Mesendoderm (in vitro differentiated cells): ENCODE data around the gene NHEJ1.
A peak's percentile ranks its signal among the peaks of the same experiment; 100 is the strongest.

Source experiments
- DNase-seq: peaks from one replicate; pipeline ENCODE4 v3.0.0; 2013
- H2AK5ac ChIP-seq: 2 replicates; pipeline ENCODE4 v1.6.1; 2013; ENCODE audit warnings: low read length, inconsistent platforms
- H2BK120ac ChIP-seq: 2 replicates; pipeline ENCODE4 v1.6.1; 2013; ENCODE audit warnings: low read depth, mild to moderate bottlenecking, low read length, moderate library complexity, mixed read lengths
- H2BK15ac ChIP-seq: replicated peaks from 2 replicates; pipeline ENCODE4 v1.6.1; 2013; ENCODE audit warnings: low read depth, mild to moderate bottlenecking, moderate library complexity
- H2BK5ac ChIP-seq: 2 replicates; pipeline ENCODE4 v1.6.1; 2013; ENCODE audit warnings: low read length, inconsistent platforms
- H3K18ac ChIP-seq: 2 replicates; pipeline ENCODE4 v1.6.1; 2013; ENCODE audit warnings: mild to moderate bottlenecking, low read length, mixed read lengths
- H3K23ac ChIP-seq: one replicate; pipeline ENCODE4 v1.6.1; 2013; ENCODE audit warnings: low read length
- H3K27ac ChIP-seq: 2 replicates; pipeline ENCODE4 v1.5.1; 2013; ENCODE audit warnings: low read depth, mild to moderate bottlenecking, inconsistent platforms, low read length, moderate library complexity
- H3K27me3 ChIP-seq: 2 replicates; pipeline ENCODE4 v1.6.1; 2013; ENCODE audit warnings: low read length, control low read depth, mild to moderate bottlenecking, inconsistent platforms; ENCODE audit not compliant: insufficient read depth, poor library complexity
- H3K36me3 ChIP-seq: 2 replicates; pipeline ENCODE4 v1.6.1; 2013; ENCODE audit warnings: low read length, inconsistent platforms; ENCODE audit not compliant: control insufficient read depth, insufficient read depth
- H3K4ac ChIP-seq: one replicate; pipeline ENCODE4 v1.6.1; 2013; ENCODE audit warnings: low read depth, mild to moderate bottlenecking, low read length, moderate library complexity
- H3K4me1 ChIP-seq: 2 replicates; pipeline ENCODE4 v1.6.1; 2013; ENCODE audit warnings: low read depth, low read length, inconsistent platforms; ENCODE audit not compliant: control insufficient read depth
- H3K4me2 ChIP-seq: 2 replicates; pipeline ENCODE4 v1.6.1; 2013; ENCODE audit warnings: low read length
- H3K4me3 ChIP-seq: 2 replicates; pipeline ENCODE4 v1.5.1; 2013; ENCODE audit warnings: mild to moderate bottlenecking, low read length
- H3K56ac ChIP-seq: one replicate; pipeline ENCODE4 v1.6.1; 2013; ENCODE audit warnings: low read length
- H3K79me1 ChIP-seq: 2 replicates; pipeline ENCODE4 v1.6.1; 2013; ENCODE audit warnings: low read length, inconsistent platforms
- H3K79me2 ChIP-seq: 2 replicates; pipeline ENCODE4 v1.6.1; 2013; ENCODE audit warnings: mild to moderate bottlenecking, low read length; ENCODE audit not compliant: control insufficient read depth, insufficient read depth
- H3K9ac ChIP-seq: 2 replicates; pipeline ENCODE4 v1.6.1; 2013; ENCODE audit warnings: low read length, inconsistent platforms
- H4K5ac ChIP-seq: one replicate; pipeline ENCODE4 v1.6.1; 2013; ENCODE audit warnings: low read length
- H4K8ac ChIP-seq: one replicate; pipeline ENCODE4 v1.6.1; 2013; ENCODE audit warnings: low read depth, mild to moderate bottlenecking, control low read depth, low read length, moderate library complexity
- WGBS: extraction: QIAGEN DNeasy Blood & Tissue Kit; methylation state at CpG from one replicate; pipeline ENCODE4 v1.1.7; 2013; ENCODE audit warnings: low lambda C conversion rate, missing lambda C conversion rate; ENCODE audit not compliant: insufficient coverage; ENCODE audit errors: extremely low coverage; 5-methylcytosine and 5-hydroxymethylcytosine counted together

NHEJ1 gene

GRCh38 chr2:219045937-219046550 lies 114.6 kb downstream of the NHEJ1 start:
- no peak overlapping the region for H4K5ac ChIP-seq
- no peak overlapping the region for H2BK120ac ChIP-seq
- H4K8ac ChIP-seq, result no peak overlapping the region
- peak; percentile 68 for DNase-seq
- H3K23ac ChIP-seq, result no peak overlapping the region
- H3K9ac ChIP-seq, result no peak overlapping the region
- no peaks in the 10 kb centered on the region for H3K36me3 ChIP-seq
- no CpG with 5 or more reads among the region's 6 CpGs for WGBS
- H3K27ac ChIP-seq, result no peak overlapping the region
- H3K18ac ChIP-seq, result no peak overlapping the region
- H2AK5ac ChIP-seq, result no peak overlapping the region
- no peak overlapping the region for H3K4ac ChIP-seq
- no peak overlapping the region for H2BK15ac ChIP-seq
- no peaks in the 10 kb centered on the region for H3K79me2 ChIP-seq
- H3K4me3 ChIP-seq, result no peak overlapping the region
- no peaks in the 10 kb centered on the region for H3K4me1 ChIP-seq
- H2BK5ac ChIP-seq, result no peak overlapping the region
- H3K56ac ChIP-seq, result no peak overlapping the region
- H3K4me2 ChIP-seq, result no peak overlapping the region
- H3K27me3 ChIP-seq, result no peaks in the 10 kb centered on the region
- H3K79me1 ChIP-seq, result no peaks in the 10 kb centered on the region

GRCh38 chr2:219042750-219043149 lies 117.9 kb downstream of the NHEJ1 start:
- Histone ChIP-seq H3K23ac (no peak overlapping the region), H3K9ac (no peak overlapping the region), H3K4ac (no peak overlapping the region), H3K27me3 (no peaks in the 10 kb centered on the region), H3K27ac (no peak overlapping the region), H2AK5ac (no peak overlapping the region), H2BK120ac (no peak overlapping the region), H2BK15ac (no peak overlapping the region), H3K79me2 (no peaks in the 10 kb centered on the region), H3K79me1 (no peaks in the 10 kb centered on the region), H3K4me1 (no peaks in the 10 kb centered on the region), H3K56ac (no peak overlapping the region), H3K18ac (no peak overlapping the region), H3K4me2 (no peak overlapping the region), H2BK5ac (no peak overlapping the region), H3K4me3 (no peak overlapping the region), H4K8ac (no peak overlapping the region), H4K5ac (no peak overlapping the region), H3K36me3 (no peaks in the 10 kb centered on the region)
- WGBS, result no CpG with 5 or more reads among the region's 2 CpGs
- DNase-seq, result no peak

- no peaks in the 10 kb centered on the region for H3K4me1 ChIP-seq
- no peak overlapping the region for H3K4ac ChIP-seq
- H4K5ac ChIP-seq, result no peak overlapping the region
- H3K9ac ChIP-seq, result no peak overlapping the region
- no peaks in the 10 kb centered on the region for H3K36me3 ChIP-seq
- H3K4me3 ChIP-seq, result no peak overlapping the region
- no peak overlapping the region for H2AK5ac ChIP-seq
- no peak for DNase-seq
- no peaks in the 10 kb centered on the region for H3K79me2 ChIP-seq
- no peak overlapping the region for H4K8ac ChIP-seq
- H2BK5ac ChIP-seq, result no peak overlapping the region
- no peaks in the 10 kb centered on the region for H3K27me3 ChIP-seq
- no peak overlapping the region for H3K4me2 ChIP-seq
- no peak overlapping the region for H2BK120ac ChIP-seq
- H3K18ac ChIP-seq, result no peak overlapping the region
- H3K79me1 ChIP-seq, result no peaks in the 10 kb centered on the region
- H3K56ac ChIP-seq, result no peak overlapping the region
- no peak overlapping the region for H3K23ac ChIP-seq
- H3K27ac ChIP-seq, result no peak overlapping the region
- H2BK15ac ChIP-seq, result no peak overlapping the region
- no CpG with 5 or more reads among the region's 4 CpGs for WGBS
Measured at GRCh38 chr2:219042157-219042556, 118.5 kb downstream of the NHEJ1 start.

GRCh38 chr2:219041252-219041651 lies 119.4 kb downstream of the NHEJ1 start, which contains the start of gene CFAP65:
TSS of gene CFAP65 (minus strand) at chr2:219041516. CDS start at chr2:219039048, 2,468 bp downstream.
- Histone ChIP-seq H4K5ac (no peak within 1 kb of the TSS), H3K56ac (peak within 1 kb of the TSS; percentile 79), H3K4me1 (no peaks in the 10 kb centered on the region), H3K27me3 (no peaks in the 10 kb centered on the region), H3K23ac (no peak within 1 kb of the TSS), H2AK5ac (no peak within 1 kb of the TSS), H3K9ac (peak within 1 kb of the TSS; percentile 56), H3K27ac (no peak within 1 kb of the TSS), H2BK5ac (no peak within 1 kb of the TSS), H3K36me3 (no peaks in the 10 kb centered on the region), H3K18ac (no peak within 1 kb of the TSS), H3K79me2 (no peaks in the 10 kb centered on the region), H2BK120ac (no peak within 1 kb of the TSS), H3K79me1 (no peaks in the 10 kb centered on the region), H3K4me3 (peak within 1 kb of the TSS; percentile 12), H4K8ac (no peak within 1 kb of the TSS), H3K4me2 (peak within 1 kb of the TSS; percentile 86), H3K4ac (no peak within 1 kb of the TSS), H2BK15ac (no peak within 1 kb of the TSS)
- WGBS, result no CpG with 5 or more reads among the region's 21 CpGs
- DNase-seq, result peak; percentile 82

- no peak overlapping the region for H2BK5ac ChIP-seq
- H3K4ac ChIP-seq, result no peak overlapping the region
- no peak for DNase-seq
- H3K79me1 ChIP-seq, result no peaks in the 10 kb centered on the region
- H4K8ac ChIP-seq, result no peak overlapping the region
- no peak overlapping the region for H2AK5ac ChIP-seq
- H3K56ac ChIP-seq, result no peak overlapping the region
- H3K4me3 ChIP-seq, result no peak overlapping the region
- no peak overlapping the region for H3K18ac ChIP-seq
- H2BK120ac ChIP-seq, result no peak overlapping the region
- no peak overlapping the region for H2BK15ac ChIP-seq
- H3K4me2 ChIP-seq, result no peak overlapping the region
- no peak overlapping the region for H3K9ac ChIP-seq
- no CpG with 5 or more reads among the region's 1 CpG for WGBS
- H3K27me3 ChIP-seq, result no peaks in the 10 kb centered on the region
- no peaks in the 10 kb centered on the region for H3K79me2 ChIP-seq
- no peaks in the 10 kb centered on the region for H3K4me1 ChIP-seq
- H3K23ac ChIP-seq, result no peak overlapping the region
- no peak overlapping the region for H4K5ac ChIP-seq
- no peaks in the 10 kb centered on the region for H3K36me3 ChIP-seq
- H3K27ac ChIP-seq, result no peak overlapping the region
Measured at GRCh38 chr2:219038600-219038999, 122.0 kb downstream of the NHEJ1 start.
